HEK293T (cell line): ENCODE results near the gene ATP9A.
"Not testable (repeated sequence)": the region's sequence is repeated elsewhere in the genome, so short reads cannot be mapped to it uniquely, and the experiment has no call there.

Experiments
- CTCF ChIA-PET: fragments of 350-600 bp; formaldehyde crosslinking; extraction: SDS; loops from one replicate; lab custom pipeline; 2021; ENCODE audit warnings: antibody characterized with exemption, inconsistent platforms; lab: Yijun Ruan, JAX
- POLR2A ChIA-PET: fragments of 350-600 bp; formaldehyde crosslinking; extraction: SDS; loops from one replicate; lab custom pipeline; 2020; ENCODE audit warnings: antibody characterized with exemption, inconsistent platforms; lab: Yijun Ruan, JAX
- DNase-seq: peaks from one replicate; pipeline ENCODE4 v3.0.0; 2012; ENCODE audit warnings: mixed read lengths; ENCODE audit errors: extremely low spot score
- ARNT ChIP-seq: fragments of 450-650 bp; IDR thresholded peaks from 2 replicates; pipeline ENCODE4 v1.6.1; 2017; ENCODE audit warnings: mild to moderate bottlenecking
- BHLHE40 ChIP-seq: fragments of 450-650 bp; IDR thresholded peaks from 2 replicates; pipeline ENCODE4 v1.6.1; 2016; ENCODE audit warnings: mild to moderate bottlenecking, moderate library complexity, borderline replicate concordance
- CTBP1 ChIP-seq: fragments of 450-650 bp; IDR thresholded peaks from 2 replicates; pipeline ENCODE4 v1.6.1; 2016; ENCODE audit warnings: borderline replicate concordance
- ELF4 ChIP-seq: fragments of 450-650 bp; IDR thresholded peaks from 2 replicates; pipeline ENCODE4 v1.6.1; 2017; ENCODE audit warnings: antibody characterized with exemption
- FOXA1 ChIP-seq: fragments of 450-650 bp; IDR thresholded peaks from 2 replicates; pipeline ENCODE4 v1.6.1; 2016; ENCODE audit warnings: mild to moderate bottlenecking
- FOXK2 ChIP-seq: fragments of 450-650 bp; IDR thresholded peaks from 2 replicates; pipeline ENCODE4 v1.6.1; 2016; ENCODE audit warnings: mild to moderate bottlenecking
- FOXM1 ChIP-seq: fragments of 450-650 bp; IDR thresholded peaks from 2 replicates; pipeline ENCODE4 v1.6.1; 2017; ENCODE audit warnings: mild to moderate bottlenecking, borderline replicate concordance
- HDGF ChIP-seq: fragments of 450-650 bp; IDR thresholded peaks from 2 replicates; pipeline ENCODE4 v1.6.1; 2017; ENCODE audit warnings: antibody characterized with exemption, borderline replicate concordance
- L3MBTL2 ChIP-seq: fragments of 450-650 bp; conservative IDR thresholded peaks from 2 replicates; pipeline ENCODE4 v1.6.1; 2016; ENCODE audit warnings: mild to moderate bottlenecking
- LEF1 ChIP-seq: fragments of 450-650 bp; IDR thresholded peaks from 2 replicates; pipeline ENCODE4 v1.6.1; 2017; ENCODE audit warnings: mild to moderate bottlenecking, borderline replicate concordance
- NFRKB ChIP-seq: fragments of 450-650 bp; IDR thresholded peaks from 2 replicates; pipeline ENCODE4 v1.6.1; 2016; ENCODE audit warnings: mild to moderate bottlenecking, moderate library complexity
- PKNOX1 ChIP-seq: fragments of 450-650 bp; IDR thresholded peaks from 2 replicates; pipeline ENCODE4 v1.6.1; 2016
- SP1 ChIP-seq: fragments of 450-650 bp; IDR thresholded peaks from 2 replicates; pipeline ENCODE4 v1.6.1; 2017
- SUZ12 ChIP-seq: fragments of 450-650 bp; IDR thresholded peaks from 2 replicates; pipeline ENCODE4 v1.6.1; 2016; ENCODE audit warnings: mild to moderate bottlenecking
- TARDBP ChIP-seq: fragments of 450-650 bp; IDR thresholded peaks from 2 replicates; pipeline ENCODE4 v1.6.1; 2016
- ZNF384 ChIP-seq: fragments of 450-650 bp; IDR thresholded peaks from 2 replicates; pipeline ENCODE4 v1.6.1; 2016

Gene ATP9A

GRCh38 chr20:51650685-51651134 is 117.5 kb downstream of the ATP9A start:
- ChIA-PET POLR2A (no interaction called here), CTCF (interaction anchor here (0.7 kb wide), 1 partner anchor 117 kb away, joined by 6 read pairs; no protein-coding TSS in a partner anchor)
- TF ChIP-seq BHLHE40 (no peak), SUZ12 (no peak), FOXK2 (no peak), LEF1 (no peak), CTBP1 (no peak), HDGF (no peak), PKNOX1 (no peak), SP1 (no peak)
- DNase-seq: no peak

GRCh38 chr20:51648571-51648947 is 119.6 kb downstream of the ATP9A start:
- CTCF ChIA-PET: no interaction called here
- TF ChIP-seq CTBP1 (no peak), L3MBTL2 (no peak), HDGF (no peak), BHLHE40 (no peak), ELF4 (no peak), FOXK2 (no peak), LEF1 (no peak), SUZ12 (no peak), PKNOX1 (no peak), NFRKB (no peak), SP1 (no peak)
- POLR2A ChIA-PET: no interaction called here
- no peak for DNase-seq

- ChIA-PET CTCF (no interaction called here), POLR2A (no interaction called here)
- no peak for DNase-seq
- TF ChIP-seq BHLHE40 (no peak), LEF1 (no peak), FOXM1 (no peak), ELF4 (no peak), PKNOX1 (no peak), TARDBP (no peak), FOXA1 (no peak), SP1 (no peak), FOXK2 (no peak), L3MBTL2 (no peak), ZNF384 (no peak), ARNT (no peak), SUZ12 (no peak), CTBP1 (no peak)
Observed at GRCh38 chr20:51647674-51648570, 120.3 kb downstream of the ATP9A start.

- POLR2A ChIA-PET: interaction anchor here (0.8 kb wide), 1 partner anchor 57 kb away, joined by 3 read pairs; no protein-coding TSS in a partner anchor
- not testable (repeated sequence) for DNase-seq
- CTCF ChIA-PET: interaction anchor here (1.0 kb wide), 2 partner anchors 57 to 157 kb away, joined by 3 to 4 read pairs; no protein-coding TSS in a partner anchor
Observed at GRCh38 chr20:51643810-51644209, 124.4 kb downstream of the ATP9A start.

GRCh38 chr20:51643390-51643789 is 124.8 kb downstream of the ATP9A start:
- no peak for TF ChIP-seq L3MBTL2
- TF ChIP-seq SP1: no peak
- no peak for TF ChIP-seq NFRKB
- TF ChIP-seq HDGF: no peak
- no peak for TF ChIP-seq SUZ12
- TF ChIP-seq BHLHE40: no peak
- TF ChIP-seq PKNOX1: no peak
- TF ChIP-seq CTBP1: no peak
- TF ChIP-seq FOXA1: no peak
- TF ChIP-seq ARNT: no peak
- TF ChIP-seq FOXM1: no peak
- no peak for TF ChIP-seq TARDBP
- TF ChIP-seq ZNF384: no peak
- TF ChIP-seq FOXK2: no peak
- no peak for TF ChIP-seq LEF1
- TF ChIP-seq ELF4: no peak
- POLR2A ChIA-PET: interaction anchor here (0.8 kb wide), 1 partner anchor 58 kb away, joined by 3 read pairs; no protein-coding TSS in a partner anchor
- CTCF ChIA-PET: interaction anchor here (0.6 to 1.0 kb wide), 2 partner anchors 57 to 157 kb away, joined by 3 to 4 read pairs; no protein-coding TSS in a partner anchor
- DNase-seq: no peak

GRCh38 chr20:51641866-51642265 is 126.3 kb downstream of the ATP9A start:
- DNase-seq: no peak
- TF ChIP-seq CTBP1 (no peak), PKNOX1 (no peak), TARDBP (no peak), FOXA1 (no peak), SP1 (no peak), SUZ12 (no peak), HDGF (no peak), FOXM1 (no peak), BHLHE40 (no peak), ELF4 (no peak)
- CTCF ChIA-PET: interaction anchor here (0.6 kb wide), 3 partner anchors 152 to 248 kb away, joined by 3 to 4 read pairs (median 4); no protein-coding TSS in a partner anchor
- POLR2A ChIA-PET: no interaction called here
